ENCODE data around the gene ERRFI1. TPM values are rescaled to one million over a fixed set of nuclear protein-coding genes. Genes with fewer than 3 reads are reported as not detected.

ERRFI1 gene
- total and polyA plus RNA-seq, 2 of the 8 experiments (the other 6 are each of a cell fraction or from before 2014, with no cell fraction given), result 23.4 to 46.1 TPM

DNA sequence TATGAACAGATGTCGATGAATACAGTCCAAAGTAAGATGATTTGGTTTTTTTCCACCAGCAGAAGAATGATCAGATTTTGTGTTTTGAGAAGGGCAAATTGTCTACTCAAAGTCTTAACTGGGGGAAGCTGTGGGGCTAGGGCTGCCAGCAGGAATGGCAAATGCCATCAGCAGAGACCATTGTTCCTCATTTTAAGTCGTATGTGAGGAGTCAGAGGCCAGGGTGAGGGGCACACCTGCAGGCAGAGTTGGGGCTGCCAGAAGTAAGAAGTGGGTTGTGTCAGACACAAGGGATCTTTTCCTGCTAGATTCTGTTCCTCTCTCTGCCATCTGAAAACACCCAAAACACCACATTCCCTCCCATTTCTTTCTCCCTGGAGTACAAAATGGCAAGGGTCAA is 55.9 kb downstream of the ERRFI1 start:
- H2BK20ac ChIP-seq (ENCODE audit: low read length), result no peak overlapping the region
- no peak overlapping the region for H4K8ac ChIP-seq (ENCODE audit: extremely low read depth, insufficient read depth, low read length)
- no peak overlapping the region for H2BK15ac ChIP-seq (ENCODE audit: low read length)
- ChIA-PET POLR2A (ENCODE audit: partially characterized antibody) (interaction anchor here (1.3 kb wide), 1 partner anchor 9 kb away, joined by 3 read pairs; no protein-coding TSS in a partner anchor), CTCF (ENCODE audit: partially characterized antibody) (interaction anchor here (1.7 to 16.4 kb wide), 2 partner anchors 45 to 341 kb away, joined by 3 to 249 read pairs; no protein-coding TSS in a partner anchor)
- DNase-seq (ENCODE audit: low read depth in 1 of 2, low spot score in 2 of 2), result no peak
- no peaks in the 10 kb centered on the region for H3K4me1 ChIP-seq (replicated peaks in 1 of 4; ENCODE audit: control insufficient read depth in 3 of 4, insufficient read depth in 4 of 4, low read length in 3 of 4)
- no peak overlapping the region for H3K23ac ChIP-seq (ENCODE audit: insufficient read length)
- no peaks in the 10 kb centered on the region for H3K9me3 ChIP-seq (ENCODE audit: insufficient read depth in 2 of 2, low read depth in 1 of 2, low read length in 1 of 2)
- peaks cover 4% of the 10 kb centered on the region; the same call in 1 of the 2 replicates for H3K79me1 ChIP-seq (ENCODE audit: low read depth, low read length)
- peaks cover 0 to 25% of the 10 kb centered on the region in 2 experiments; a peak in 2 of 4 replicates for H3K79me2 ChIP-seq (ENCODE audit: control insufficient read depth in 1 of 2, insufficient read depth in 2 of 2, low read length in 2 of 2)
- H3K18ac ChIP-seq (ENCODE audit: extremely low read depth, low read length), result no peak overlapping the region
- no peak overlapping the region for H3K56ac ChIP-seq (replicated peaks; ENCODE audit: insufficient read length, low read depth, low read length)
- peaks cover 5 to 6% of the 10 kb centered on the region in 2 experiments for H4K20me1 ChIP-seq (replicated peaks in 1 of 2; ENCODE audit: control insufficient read depth in 1 of 2, insufficient read depth in 2 of 2, low read length in 2 of 2)
- H2BK120ac ChIP-seq (replicated peaks; ENCODE audit: low read depth, low read length), result no peak overlapping the region
- peaks cover 18 to 70% (median 46%) of the 10 kb centered on the region in 4 experiments for H3K36me3 ChIP-seq (ENCODE audit: control insufficient read depth in 2 of 4, insufficient read depth in 4 of 4, low read length in 3 of 4)
- no peak overlapping the region for H3K4ac ChIP-seq (replicated peaks; ENCODE audit: insufficient read length, low read depth, low read length)
- H4K91ac ChIP-seq (replicated peaks; ENCODE audit: insufficient read length, low read length), result no peak overlapping the region
- no peaks in the 10 kb centered on the region for H3K23me2 ChIP-seq (ENCODE audit: low read depth, low read length)
- WGBS, 2 experiments (ENCODE audit: extremely low coverage in 1 of 2, insufficient coverage in 1 of 2, insufficient read length in 1 of 2, insufficient replicate concordance in 2 of 2, low coverage in 1 of 2, low lambda C conversion rate in 2 of 2, missing lambda C conversion rate in 1 of 2), result 87% methylated on average over 2 of the region's 2 CpGs; no CpG with 5 or more reads in 1 of the 2 experiments
- H4K5ac ChIP-seq (ENCODE audit: insufficient read length, low read depth, low read length), result no peak overlapping the region
- no peak overlapping the region for H2BK12ac ChIP-seq (ENCODE audit: low read depth, low read length)
- H2BK5ac ChIP-seq (ENCODE audit: low read depth, low read length), result no peak overlapping the region
- H2AFZ ChIP-seq (ENCODE audit: low read length), result no peak overlapping the region
- H3K4me2 ChIP-seq (ENCODE audit: insufficient read depth in 1 of 2, low read depth in 2 of 2, low read length in 2 of 2), result no peak overlapping the region
- no peak overlapping the region for H3K4me3 ChIP-seq (ENCODE audit: extremely low read depth in 1 of 4, insufficient read depth in 2 of 4, low read depth in 3 of 4, low read length in 4 of 4)
- H3K27me3 ChIP-seq (replicated peaks in 1 of 4; ENCODE audit: control insufficient read depth in 3 of 4, extremely low read depth in 1 of 4, insufficient read depth in 3 of 4, low read length in 3 of 4), result no peaks in the 10 kb centered on the region
- no peak overlapping the region for H3K27ac ChIP-seq (ENCODE audit: low read depth, low read length)
- no peak overlapping the region for H2AK5ac ChIP-seq (ENCODE audit: low read depth, low read length)
- FAIRE-seq, result no peak
- no peak overlapping the region for H3K9ac ChIP-seq (replicated peaks in 1 of 4; ENCODE audit: extremely low read depth in 1 of 4, low read depth in 3 of 4, low read length in 3 of 4)
- no peak overlapping the region for H3K14ac ChIP-seq (ENCODE audit: insufficient read length)
- TF ChIP-seq RAD21 (IDR thresholded peaks at IDR 0.05 in 1 of 2, conservative IDR thresholded peaks at IDR 0.05 in 1 of 2; ENCODE audit: low read depth in 2 of 2, low read length in 2 of 2) (no peak), SRF (IDR thresholded peaks at IDR 0.05; ENCODE audit: low read depth, low read length) (no peak), SUZ12 (IDR thresholded peaks at IDR 0.05; ENCODE audit: low read length) (no peak), SP2 (IDR thresholded peaks at IDR 0.05; ENCODE audit: low read length) (no peak), RFX5 (IDR thresholded peaks at IDR 0.05; ENCODE audit: borderline replicate concordance, low read depth, low read length) (no peak), JUN (IDR thresholded peaks at IDR 0.05; ENCODE audit: low read depth, low read length) (no peak), CTCF (IDR thresholded peaks at IDR 0.05; ENCODE audit: control extremely low read depth in 1 of 3, insufficient read depth in 1 of 3, low read depth in 1 of 3, low read length in 3 of 3) (no peak), SP1 (IDR thresholded peaks at IDR 0.05; ENCODE audit: low read depth, low read length) (no peak), CHD2 (IDR thresholded peaks at IDR 0.05; ENCODE audit: low read length) (no peak), ASH2L (IDR thresholded peaks at IDR 0.05; ENCODE audit: low read length) (no peak)
- TF ChIP-seq, protein P1, sequence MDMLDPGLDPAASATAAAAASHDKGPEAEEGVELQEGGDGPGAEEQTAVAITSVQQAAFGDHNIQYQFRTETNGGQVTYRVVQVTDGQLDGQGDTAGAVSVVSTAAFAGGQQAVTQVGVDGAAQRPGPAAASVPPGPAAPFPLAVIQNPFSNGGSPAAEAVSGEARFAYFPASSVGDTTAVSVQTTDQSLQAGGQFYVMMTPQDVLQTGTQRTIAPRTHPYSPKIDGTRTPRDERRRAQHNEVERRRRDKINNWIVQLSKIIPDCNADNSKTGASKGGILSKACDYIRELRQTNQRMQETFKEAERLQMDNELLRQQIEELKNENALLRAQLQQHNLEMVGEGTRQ (IDR thresholded peaks at IDR 0.05; ENCODE audit: low read length), result no peak

Data from H1 (cell line).